Fibroblast of mammary gland (primary cell): Measurements from ENCODE around the gene NAGPA.
A peak's percentile ranks its signal among the peaks of the same experiment; 100 is the strongest.
"Not testable (repeated sequence)": the region's sequence is repeated elsewhere in the genome, so short reads cannot be mapped to it uniquely, and the experiment has no call there.

Experiments used
- DNase-seq: peaks from one replicate; pipeline ENCODE4 v3.0.0-alpha.2; 2010; ENCODE audit warnings: low read depth
- H3K4me3 ChIP-seq: 2 replicates; pipeline ENCODE4 v1.5.1; 2011; ENCODE audit warnings: low read depth, mild to moderate bottlenecking, low read length, moderate library complexity; ENCODE audit not compliant: control insufficient read depth
- CTCF ChIP-seq: conservative IDR thresholded peaks from 2 replicates; pipeline ENCODE4 v1.5.1; 2011; ENCODE audit warnings: low read depth, low read length, inconsistent platforms; ENCODE audit not compliant: control insufficient read depth, insufficient read depth

Gene NAGPA

GRCh38 chr16:5033256-5034166, at the start of gene NAGPA:
TSS of gene NAGPA (minus strand) at chr16:5033935. CDS start at chr16:5033914, 21 bp downstream.
- DNase-seq, result peak; percentile 81
- peak within 1 kb of the TSS; percentile 70 for H3K4me3 ChIP-seq
- no peak for TF ChIP-seq CTCF

GRCh38 chr16:5080996-5081395, 47.3 kb upstream of the NAGPA start:
- not testable (repeated sequence) for DNase-seq, H3K4me3 ChIP-seq

GRCh38 chr16:5080461-5080860, 46.7 kb upstream of the NAGPA start:
- H3K4me3 ChIP-seq, DNase-seq: not testable (repeated sequence)

- no peak for TF ChIP-seq CTCF
- DNase-seq, result no peak
Observed at GRCh38 chr16:5078626-5079025, 44.9 kb upstream of the NAGPA start.

GRCh38 chr16:5077304-5077703, 43.6 kb upstream of the NAGPA start:
- DNase-seq, result no peak
- H3K4me3 ChIP-seq, result no peak overlapping the region
- no peak for TF ChIP-seq CTCF

More at GRCh38 chr16:5078626-5079025, 44.9 kb upstream of the NAGPA start:
- no peak overlapping the region for H3K4me3 ChIP-seq

- no peak for TF ChIP-seq CTCF
- no peak overlapping the region for H3K4me3 ChIP-seq
- no peak for DNase-seq
Observed at GRCh38 chr16:5075637-5076036, 41.9 kb upstream of the NAGPA start.

GRCh38 chr16:5073771-5074170, 40.0 kb upstream of the NAGPA start:
- H3K4me3 ChIP-seq, DNase-seq: not testable (repeated sequence)

GRCh38 chr16:5073279-5073629, 39.5 kb upstream of the NAGPA start:
- peak; percentile 52 for DNase-seq
- H3K4me3 ChIP-seq, result no peak overlapping the region
- TF ChIP-seq CTCF, result no peak
